Measurements from ENCODE around the gene FBXO11.
A peak's percentile ranks its signal among the peaks of the same experiment; 100 is the strongest.
"Not testable (repeated sequence)": the region's sequence is repeated elsewhere in the genome, so short reads cannot be mapped to it uniquely, and the experiment has no call there.

Gene FBXO11

DNA sequence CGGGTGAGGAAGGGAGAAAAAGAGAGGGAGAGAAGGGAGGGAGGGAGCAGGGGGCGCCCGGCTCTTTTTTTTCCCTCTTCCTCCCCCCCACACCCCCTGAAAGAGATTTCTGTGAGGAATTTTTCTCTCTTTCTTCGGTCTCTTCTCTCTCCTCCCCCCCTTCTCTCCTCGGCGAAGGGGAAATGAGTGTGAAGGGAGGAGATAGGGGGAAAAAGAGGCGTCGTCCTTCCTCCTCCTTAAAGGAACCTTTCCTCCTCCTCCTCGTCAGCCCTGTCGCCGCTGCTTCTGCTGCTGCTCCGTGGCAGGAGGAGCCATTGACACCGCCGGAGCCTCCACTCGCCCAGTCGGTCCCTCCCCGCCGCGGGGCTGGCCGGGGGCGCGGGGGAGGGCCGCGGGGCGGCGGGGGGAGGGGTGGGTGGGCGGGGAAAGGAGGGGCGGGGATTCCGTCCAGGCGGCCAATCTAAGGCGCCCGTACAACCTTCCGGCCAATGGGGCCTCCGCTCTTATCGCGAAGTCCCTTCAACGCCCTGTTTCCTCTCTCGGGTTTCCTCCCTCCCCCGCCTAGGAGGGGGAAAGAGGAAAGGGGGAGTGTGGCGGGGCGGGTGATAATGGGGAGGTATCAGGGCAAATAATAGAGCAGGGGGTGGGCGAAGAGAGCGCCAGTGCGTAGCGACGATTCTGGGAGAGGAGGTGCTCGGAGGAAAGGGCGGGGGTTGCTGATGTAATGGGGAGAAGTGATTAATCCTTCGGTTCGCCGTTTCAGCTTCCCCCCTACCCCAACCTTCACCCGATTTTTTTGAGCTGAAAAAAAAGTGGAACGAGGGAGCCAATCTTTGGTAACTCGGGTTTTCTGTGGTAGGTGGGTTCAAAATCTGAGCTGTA, at the start of gene FBXO11:
TSS of gene FBXO11 (minus strand) at position 342 of the 882 bp plus-strand sequence. CDS start 778 bp downstream, outside the sequence.
- DNase-seq (ENCODE audit: low read depth): peak; percentile 89

DNA sequence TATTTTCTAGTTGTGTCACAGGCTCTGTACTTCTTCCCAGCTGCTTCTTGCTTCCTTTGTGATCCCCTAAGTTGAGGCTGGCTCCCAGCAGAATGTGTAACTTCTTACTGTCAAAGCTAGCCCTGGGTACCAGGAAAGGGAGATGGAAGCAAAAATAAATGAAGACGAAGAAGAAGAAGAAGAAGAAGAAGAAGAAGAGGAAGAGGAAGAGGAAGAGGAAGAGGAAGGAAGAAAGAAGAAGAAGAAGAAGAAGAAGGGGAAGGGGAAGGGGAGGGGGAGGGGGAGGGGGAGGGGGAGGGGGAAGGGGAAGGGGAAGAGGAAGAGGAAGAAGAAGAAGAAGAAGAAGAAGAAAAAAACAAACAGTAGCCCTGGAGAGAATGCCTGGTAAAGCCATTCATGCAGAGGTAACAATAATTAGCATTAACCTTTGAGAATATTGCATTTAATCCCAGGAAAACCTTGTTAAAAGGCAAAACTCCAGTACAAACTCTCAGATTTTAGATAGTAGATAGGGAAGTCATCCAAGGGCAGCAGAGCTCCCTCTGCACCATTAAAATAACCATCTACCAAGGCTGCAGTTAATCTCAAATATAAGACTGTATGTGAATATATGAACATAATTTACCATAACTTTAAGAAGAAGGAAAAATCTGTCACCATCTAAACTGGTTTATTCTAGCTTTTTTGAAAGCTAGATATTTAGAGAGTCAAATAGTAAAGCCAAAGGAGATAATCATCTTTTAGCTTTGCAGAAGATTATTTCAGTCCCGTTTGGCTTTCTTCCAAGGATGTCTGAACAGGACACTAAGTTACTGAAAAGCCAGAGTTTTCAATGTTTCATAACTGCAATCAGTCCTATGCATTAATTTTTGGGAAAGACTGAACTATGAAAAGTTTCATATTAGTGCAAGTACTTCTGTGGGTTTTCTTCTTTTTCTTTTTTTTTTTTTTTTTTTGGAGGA, 44.3 kb upstream of the FBXO11 start:
- no peak for DNase-seq (ENCODE audit: low read depth)

DNA sequence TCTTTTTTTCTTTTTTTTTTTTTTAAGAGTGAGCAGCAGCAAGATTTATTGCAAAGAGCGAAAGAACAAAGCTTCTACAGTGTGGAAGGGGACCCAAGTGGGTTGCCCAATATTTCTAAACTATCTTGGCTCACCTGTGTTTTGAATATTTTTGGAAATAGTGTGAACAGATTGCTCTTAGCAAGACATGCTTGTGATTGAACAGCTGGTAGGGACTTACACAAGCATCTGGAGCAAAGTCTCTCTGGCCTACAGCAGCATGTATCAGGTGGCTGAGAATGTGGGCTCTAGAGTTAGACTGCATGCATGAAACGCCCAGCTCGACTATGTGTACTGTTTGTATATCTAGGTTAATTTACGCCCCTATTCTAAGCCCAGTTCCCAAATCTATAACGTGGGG, 40.3 kb upstream of the FBXO11 start:
- DNase-seq (ENCODE audit: low read depth): no peak

DNA sequence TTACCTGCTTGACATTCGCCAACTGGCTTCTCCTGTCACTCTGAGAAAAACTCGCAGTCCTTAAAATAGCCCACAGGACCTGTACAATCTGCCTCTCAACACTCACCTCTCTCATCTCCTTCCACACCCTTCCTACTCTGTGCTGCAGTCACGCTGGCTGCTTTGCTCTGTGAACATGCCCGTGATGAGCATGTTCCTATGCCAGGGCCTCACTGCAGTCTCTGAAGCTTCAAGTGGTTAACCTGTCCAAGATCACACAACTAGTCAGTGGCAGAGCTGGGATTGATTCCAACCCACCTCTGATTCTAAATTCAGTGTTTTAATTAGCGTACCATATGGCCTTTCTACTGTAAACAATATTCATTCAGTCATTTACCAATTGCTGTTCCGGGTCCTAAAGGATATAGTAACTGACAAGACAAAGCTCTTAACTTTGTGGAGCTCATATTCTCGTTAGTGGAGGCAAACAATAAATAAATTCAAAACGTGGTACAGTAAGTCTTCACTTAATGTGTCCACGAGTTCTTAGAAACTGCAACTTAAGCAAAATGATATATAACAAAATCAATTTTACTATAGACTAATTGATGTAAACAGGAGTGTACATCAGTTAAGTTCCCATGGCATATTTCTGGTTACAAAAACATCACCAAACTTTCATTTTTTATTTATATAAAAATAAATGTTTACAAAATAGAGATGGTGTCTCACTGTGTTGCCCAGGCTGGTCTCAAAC, 38.9 kb upstream of the FBXO11 start:
- DNase-seq (ENCODE audit: low read depth): no peak

DNA sequence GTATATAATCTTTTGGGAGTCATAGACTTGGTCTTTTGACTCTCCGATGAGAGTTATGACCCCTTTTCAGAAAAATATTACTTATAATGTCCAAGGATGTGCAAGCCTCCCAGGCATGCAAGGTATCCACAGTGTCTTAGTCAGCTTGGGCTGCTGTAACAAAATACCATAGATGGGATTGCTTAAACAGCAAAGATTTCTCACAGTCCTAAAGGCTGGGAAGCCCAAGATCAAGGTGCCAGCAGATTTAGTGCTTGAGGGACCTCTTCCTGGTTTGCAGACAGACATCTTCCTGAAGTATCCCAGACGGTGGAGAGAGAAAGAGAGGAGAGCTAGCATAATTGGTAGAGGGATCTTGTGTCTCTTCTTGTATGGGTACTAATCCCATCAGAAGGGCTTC, 35.6 kb upstream of the FBXO11 start:
- no peak for DNase-seq (ENCODE audit: low read depth)

DNA sequence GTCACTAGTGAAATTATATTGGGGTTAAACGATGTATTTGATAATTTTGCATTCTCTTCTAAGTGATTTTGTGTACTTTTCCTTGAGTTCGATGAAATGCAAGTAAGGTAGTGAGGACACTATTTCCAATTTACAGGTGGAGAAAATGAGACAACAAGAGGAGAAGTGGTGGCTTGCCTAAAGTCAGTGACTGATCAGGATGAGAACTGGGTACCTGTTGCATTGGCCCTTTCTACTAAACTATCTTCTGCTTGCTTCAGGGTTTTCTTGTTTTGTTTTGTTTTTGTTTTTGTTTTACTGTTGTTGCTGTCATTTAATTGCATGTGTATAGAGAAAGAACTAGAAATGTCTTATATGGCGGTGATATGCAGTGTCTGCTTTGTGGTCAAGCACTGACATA, 31.4 kb upstream of the FBXO11 start:
- DNase-seq (ENCODE audit: low read depth): no peak

DNA sequence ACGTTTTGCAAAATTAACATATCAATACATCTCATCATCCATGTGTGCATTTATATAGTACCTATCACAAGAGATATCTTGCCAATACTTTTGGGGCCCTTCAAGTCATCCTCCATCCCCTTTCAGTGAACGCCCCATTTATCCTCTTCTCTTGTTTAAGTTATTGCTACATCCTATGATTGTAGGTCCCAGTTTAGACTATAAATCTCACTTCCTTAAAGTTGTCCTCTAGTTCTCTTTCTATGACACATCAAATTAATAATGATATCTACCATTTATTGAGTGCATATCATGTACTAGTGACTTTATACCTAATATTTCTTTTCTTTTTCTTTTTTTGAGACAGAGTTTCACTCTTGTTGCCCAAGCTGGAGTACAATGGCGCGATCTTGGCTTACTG, 28.8 kb upstream of the FBXO11 start:
- no peak for DNase-seq (ENCODE audit: low read depth)

DNA sequence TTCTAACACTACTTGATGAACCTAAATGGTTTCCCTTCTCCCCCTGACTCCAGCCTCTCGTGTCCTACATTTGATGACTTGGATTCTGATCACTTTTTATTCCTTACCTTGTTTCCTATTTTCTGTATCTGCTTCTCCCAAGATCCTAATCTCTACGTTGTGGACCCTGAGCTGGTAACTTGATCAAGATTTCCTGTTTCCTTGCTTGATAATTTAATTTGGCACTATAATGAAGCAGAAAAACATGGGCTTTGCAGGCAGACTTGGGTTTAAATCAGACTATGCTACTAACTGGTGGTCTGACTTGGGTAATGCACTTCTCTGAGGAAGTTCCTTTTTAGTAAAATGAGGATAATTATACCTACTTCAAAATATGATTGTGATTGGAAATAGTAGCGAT, 11.7 kb upstream of the FBXO11 start:
- no peak for DNase-seq (ENCODE audit: low read depth)

DNA sequence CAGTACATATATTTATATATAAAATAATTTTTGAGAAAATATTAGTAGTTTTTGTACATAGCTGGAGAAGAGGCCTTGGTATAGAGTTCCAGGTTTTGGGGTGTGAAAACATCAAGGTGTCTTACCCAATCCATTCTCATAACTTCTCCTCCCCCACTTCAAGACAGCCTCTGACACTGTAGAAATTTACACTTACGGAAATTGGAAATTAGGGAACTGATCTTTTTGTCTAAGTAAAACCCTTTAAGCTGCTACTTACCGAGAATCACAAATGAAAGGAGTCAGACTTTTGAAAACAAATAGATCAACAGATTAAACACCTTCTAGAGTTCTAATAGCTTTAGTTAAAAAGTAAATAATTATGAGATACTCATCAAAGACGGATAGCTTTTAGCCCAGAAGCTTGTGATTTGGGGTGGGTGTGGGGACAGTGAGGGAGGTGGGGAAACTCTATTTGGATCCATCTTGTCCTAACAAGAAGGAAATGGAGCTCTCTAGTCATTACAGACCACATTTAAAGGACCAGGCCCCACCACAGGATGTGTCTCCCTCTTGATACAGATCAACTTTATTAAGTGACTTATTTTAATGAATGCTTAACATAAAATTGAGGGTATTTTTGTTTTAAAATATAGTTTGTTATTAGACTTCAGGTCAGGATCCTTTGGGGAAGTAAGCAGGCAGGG, 11.1 kb upstream of the FBXO11 start:
- no peak for DNase-seq (ENCODE audit: low read depth)

DNA sequence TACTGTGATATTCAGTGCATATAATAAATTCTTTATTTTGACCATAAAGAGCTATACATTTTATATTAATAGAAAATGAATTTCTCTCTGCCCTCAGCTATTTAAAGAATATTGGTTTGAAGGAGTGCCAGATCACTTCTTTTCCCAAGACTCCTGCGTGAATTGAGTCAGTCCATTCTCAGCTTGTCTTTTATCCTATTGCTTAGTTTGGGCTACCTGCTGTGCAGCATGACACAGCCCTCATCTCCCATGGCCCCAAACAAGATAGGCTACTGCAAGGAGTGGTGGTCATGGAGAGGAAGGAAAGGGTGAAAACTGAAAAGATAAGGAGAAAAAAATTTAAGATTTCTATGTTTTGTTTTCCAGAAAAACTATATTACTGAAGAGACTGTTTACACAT, 10.1 kb upstream of the FBXO11 start:
- DNase-seq (ENCODE audit: low read depth): no peak

DNA sequence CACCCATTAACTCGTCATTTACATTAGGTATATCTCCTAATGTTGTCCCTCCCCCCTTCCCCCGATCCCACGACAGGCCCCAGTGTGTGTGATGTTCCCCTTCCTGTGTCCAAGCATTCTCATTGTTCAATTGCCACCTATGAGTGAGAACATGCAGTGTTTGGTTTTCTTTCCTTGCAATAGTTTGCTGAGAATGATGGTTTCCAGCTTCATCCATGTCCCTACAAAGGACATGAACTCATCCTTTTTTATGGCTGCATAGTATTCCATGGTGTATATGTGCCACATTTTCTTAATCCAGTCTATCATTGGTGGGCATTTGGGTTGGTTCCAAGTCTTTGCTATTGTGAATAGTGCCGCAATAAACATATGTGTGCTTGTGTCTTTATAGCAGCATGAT, 4.4 kb upstream of the FBXO11 start:
- DNase-seq (ENCODE audit: low read depth): not testable (repeated sequence)

DNA sequence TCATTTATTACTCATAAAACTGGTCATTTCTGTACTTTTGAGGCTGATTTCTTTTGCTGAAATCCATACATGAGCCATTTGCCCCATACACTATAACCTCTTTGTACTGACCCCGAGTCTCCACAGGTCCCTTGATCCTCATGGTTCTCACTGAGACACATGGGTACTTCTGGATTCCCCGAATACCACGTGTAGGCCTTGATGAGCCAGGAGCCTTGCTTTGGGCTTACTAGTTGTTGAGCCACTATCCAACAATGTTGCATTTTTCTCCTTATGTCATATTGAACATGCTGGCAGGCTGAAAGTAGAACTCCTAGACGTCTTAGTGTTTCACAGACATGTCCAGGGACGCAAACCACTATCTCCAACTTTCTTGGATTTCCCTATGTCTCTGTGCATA, 2.4 kb upstream of the FBXO11 start:
- DNase-seq (ENCODE audit: low read depth): no peak

DNA sequence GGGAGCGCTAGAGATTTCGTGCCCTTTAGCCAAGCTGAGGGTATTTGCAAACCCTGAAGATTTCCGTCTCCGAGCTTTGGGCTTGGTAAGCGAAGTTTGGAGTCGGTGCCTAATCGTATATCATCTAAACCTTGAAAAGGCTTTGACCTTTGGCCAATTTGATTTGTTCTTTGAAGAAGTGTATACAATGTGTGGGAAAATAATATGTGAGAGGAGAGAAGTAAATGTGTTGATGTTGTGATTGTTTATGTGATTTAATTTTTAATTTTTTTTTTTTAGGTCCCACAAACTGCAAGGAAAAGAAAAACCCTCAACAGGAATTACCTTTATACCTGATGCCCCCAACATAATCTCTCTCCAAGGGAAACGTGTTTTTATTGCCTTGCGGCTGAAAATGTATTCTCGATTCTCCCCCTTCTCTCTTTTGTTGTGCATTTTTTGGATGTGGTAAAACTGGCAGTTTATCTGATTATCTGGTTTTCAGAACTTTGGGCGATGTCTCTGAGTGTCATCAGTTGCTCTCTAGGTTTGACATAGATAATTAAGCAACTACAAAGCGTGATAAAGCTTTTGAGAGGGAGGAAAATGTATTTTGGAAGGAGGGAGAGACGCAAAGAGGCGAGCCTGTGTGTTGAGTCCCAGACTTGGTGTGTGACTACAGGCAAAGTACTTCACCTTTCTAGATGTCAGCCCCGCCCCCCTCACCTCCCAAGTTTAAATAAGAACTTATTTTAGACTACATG, 912 bp upstream of the FBXO11 start:
- DNase-seq (ENCODE audit: low read depth): no peak

DNA sequence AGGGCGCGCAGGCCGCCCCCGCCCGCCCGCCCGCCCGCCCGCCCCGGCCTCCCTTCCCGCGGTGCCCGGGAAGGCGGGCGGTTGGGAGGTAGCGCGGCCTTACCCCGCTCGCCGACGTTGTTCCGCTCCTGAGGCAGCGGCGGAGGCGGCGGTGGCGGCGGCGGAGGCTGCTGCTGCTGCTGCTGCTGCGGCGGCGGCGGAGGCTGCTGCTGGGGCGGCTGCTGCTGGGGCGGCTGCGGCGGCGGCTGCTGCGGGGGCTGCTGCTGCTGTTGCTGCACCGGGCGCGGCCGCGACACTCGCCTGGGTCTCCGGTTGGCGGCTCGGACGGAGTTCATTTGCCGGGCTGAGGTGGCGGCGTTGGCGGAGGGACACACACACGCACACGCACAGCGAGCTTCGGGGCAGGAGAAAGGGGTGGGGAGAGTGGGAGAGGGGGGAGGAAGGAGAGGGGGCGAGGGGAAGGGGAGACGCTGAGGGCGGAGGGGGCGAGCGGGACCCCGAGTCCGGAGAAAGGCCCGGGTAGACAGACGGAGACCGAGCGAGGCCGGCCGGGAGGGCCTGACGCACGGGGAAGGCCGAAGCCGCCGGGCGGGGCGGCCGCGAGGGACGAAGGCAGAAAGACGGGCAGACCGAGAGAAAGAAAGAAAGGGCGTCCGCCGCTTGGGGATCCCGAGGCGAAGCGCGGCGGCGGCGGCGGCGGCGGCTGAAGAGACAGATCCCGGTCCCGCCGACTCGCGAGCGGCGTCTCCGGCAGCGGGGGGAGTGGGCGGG, 727 bp downstream of the FBXO11 start:
- no peak for DNase-seq (ENCODE audit: low read depth)

DNA sequence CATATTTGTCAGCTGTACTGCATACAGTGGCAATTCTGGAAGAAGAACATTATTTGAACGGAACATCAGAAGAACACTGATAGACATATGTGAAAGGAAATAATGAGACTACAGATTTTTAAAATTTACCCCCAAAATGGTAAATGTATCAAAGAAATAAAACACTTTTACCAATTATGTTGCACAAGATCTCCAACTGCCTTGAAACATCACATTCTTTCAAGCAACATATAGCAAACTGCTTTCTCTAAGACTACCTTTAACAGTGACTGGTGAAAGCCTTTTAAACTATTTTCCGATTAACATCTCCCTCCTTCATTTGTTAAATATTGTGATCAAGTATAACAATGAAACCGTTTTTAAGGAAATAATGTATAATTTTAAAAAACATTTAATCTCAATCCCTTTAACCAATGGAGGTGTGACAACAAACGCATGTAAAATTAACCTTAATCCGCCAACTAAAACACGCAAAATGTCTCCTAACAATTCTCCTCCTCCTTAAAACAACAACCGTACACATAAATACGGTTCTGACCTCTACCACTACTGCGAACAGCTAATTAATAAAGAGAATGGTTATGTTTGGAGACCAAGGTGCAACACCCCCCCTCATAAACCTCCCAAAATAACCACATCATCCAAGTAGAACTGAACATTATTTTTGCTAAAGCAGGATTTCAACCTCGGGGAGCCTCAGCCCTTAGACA, 2.4 kb downstream of the FBXO11 start:
- no peak for DNase-seq (ENCODE audit: low read depth)

DNA sequence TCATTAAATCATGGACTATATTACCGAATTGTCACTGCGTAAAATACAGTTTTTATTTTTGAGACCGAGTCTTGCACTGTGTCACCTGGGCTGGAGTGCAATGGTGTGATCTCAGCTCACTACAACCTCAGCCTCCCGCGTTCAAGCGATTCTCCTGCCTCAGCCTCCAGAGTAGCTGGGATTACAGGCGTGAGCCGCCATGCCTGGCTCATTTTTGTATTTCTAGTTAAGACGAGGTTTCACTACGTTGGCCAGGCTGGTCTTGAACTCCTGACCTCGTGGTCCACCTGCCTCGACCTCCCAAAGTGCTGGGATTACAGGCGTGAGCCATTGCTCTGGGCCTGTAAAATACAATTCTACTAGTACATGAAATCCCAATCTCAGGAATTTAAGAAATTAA, 4.4 kb downstream of the FBXO11 start:
- not testable (repeated sequence) for DNase-seq (ENCODE audit: low read depth)

DNA sequence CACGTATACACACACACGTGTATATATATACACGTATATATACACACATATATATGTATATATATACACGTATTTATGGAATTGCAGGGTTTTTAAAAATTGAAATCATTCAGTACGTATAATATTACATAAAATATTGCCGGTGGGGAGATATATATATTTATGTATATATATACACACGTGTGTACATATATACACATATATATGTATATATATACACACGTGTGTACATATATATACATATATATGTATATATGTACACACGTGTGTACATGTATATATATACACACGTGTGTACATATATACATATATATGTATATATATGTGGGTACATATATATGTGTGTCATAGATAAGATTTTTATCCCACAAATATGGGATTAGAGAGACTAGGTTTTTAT, 5.4 kb downstream of the FBXO11 start:
- DNase-seq (ENCODE audit: low read depth): no peak

DNA sequence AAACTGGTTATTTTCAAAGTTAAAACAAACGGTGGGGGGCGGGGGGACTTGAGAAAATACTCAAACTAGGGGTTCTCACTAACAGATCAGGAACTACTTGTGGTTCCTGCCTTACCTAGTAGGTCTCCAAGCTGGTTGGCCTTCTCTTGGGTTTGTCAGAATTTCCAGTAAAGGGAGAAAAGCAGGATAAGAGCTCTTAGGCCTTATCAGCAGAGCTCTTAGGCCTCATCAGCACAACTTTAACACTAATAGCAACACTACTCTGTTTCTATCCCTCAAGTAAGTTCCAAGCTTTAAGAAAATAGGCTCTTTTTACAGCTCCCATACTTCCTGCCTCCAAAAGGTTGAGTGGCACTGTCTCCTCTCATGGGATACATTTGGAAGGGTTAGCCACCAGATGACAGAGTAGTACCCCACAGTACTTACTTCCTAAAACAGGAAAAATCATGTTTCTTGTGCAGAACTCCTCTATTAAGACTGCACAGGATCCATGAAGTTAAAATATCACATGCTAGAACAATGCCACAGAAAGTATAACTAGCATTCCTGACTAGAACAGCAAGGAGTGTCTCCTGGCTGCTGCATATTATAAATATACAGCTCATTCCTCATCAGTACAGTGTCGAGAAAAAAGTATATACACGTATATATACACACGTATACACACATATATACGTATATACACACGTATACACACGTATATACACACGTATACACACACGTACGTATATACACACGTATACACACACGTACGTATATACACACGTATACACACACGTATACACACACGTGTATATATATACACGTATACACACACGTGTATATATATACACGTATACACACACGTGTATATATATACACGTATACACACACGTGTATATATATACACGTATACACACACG, 6.1 kb downstream of the FBXO11 start:
- DNase-seq (ENCODE audit: low read depth): no peak
